ENCODE results near the gene PIP4K2C.
A peak's percentile ranks its signal among the peaks of the same experiment; 100 is the strongest.

Gene PIP4K2C

DNA sequence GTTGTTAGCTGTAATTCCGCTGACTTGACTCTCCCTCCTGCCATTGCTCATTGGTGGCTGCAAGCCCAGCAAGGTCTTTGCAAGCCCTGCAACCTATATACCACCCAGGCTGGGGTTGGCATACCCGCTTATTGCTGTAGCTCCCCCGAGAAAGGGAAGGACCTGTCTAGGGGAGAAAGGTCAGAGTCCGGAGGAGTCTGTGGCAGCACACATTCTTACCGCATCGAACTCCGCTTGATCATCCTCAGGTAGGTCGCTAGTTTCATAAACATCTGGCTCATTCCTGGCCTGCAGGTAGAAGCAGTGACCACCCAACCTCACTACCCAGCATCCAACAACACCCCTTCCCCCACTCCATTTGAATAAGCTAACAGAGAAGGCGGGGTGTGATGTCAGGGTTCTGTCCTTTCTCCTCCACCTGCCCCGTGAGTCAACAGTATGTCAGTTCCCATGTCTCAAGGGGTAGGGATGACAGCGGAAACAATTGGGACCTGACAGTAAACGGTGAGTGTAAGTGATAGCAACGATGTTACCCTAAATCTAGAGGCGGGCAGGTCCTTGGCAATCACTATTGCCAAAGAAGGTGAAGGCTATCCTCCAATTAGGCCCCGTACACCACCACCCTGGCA lies 45.1 kb upstream of the PIP4K2C start:
- TF ChIP-seq, protein P1, sequence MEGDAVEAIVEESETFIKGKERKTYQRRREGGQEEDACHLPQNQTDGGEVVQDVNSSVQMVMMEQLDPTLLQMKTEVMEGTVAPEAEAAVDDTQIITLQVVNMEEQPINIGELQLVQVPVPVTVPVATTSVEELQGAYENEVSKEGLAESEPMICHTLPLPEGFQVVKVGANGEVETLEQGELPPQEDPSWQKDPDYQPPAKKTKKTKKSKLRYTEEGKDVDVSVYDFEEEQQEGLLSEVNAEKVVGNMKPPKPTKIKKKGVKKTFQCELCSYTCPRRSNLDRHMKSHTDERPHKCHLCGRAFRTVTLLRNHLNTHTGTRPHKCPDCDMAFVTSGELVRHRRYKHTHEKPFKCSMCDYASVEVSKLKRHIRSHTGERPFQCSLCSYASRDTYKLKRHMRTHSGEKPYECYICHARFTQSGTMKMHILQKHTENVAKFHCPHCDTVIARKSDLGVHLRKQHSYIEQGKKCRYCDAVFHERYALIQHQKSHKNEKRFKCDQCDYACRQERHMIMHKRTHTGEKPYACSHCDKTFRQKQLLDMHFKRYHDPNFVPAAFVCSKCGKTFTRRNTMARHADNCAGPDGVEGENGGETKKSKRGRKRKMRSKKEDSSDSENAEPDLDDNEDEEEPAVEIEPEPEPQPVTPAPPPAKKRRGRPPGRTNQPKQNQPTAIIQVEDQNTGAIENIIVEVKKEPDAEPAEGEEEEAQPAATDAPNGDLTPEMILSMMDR (IDR thresholded peaks at IDR 0.05; ENCODE audit: insufficient read depth, low read length), result no peak
- TF ChIP-seq SPI1 (IDR thresholded peaks at IDR 0.05; ENCODE audit: borderline replicate concordance, low read depth), result no peak
- Histone ChIP-seq H3K27ac (replicated peaks) (peak overlapping the region; percentile 79; the same call in 1 of the 2 replicates), H3K27me3 (ENCODE audit: insufficient read depth, poor library complexity, severe bottlenecking) (peaks cover 9% of the 10 kb centered on the region), H3K4me3 (replicated peaks; ENCODE audit: insufficient read depth, low read length) (peak overlapping the region; percentile 82)
- DNase-seq (ENCODE audit: low read depth in 1 of 2, low spot score in 1 of 2), result no peak

DNA sequence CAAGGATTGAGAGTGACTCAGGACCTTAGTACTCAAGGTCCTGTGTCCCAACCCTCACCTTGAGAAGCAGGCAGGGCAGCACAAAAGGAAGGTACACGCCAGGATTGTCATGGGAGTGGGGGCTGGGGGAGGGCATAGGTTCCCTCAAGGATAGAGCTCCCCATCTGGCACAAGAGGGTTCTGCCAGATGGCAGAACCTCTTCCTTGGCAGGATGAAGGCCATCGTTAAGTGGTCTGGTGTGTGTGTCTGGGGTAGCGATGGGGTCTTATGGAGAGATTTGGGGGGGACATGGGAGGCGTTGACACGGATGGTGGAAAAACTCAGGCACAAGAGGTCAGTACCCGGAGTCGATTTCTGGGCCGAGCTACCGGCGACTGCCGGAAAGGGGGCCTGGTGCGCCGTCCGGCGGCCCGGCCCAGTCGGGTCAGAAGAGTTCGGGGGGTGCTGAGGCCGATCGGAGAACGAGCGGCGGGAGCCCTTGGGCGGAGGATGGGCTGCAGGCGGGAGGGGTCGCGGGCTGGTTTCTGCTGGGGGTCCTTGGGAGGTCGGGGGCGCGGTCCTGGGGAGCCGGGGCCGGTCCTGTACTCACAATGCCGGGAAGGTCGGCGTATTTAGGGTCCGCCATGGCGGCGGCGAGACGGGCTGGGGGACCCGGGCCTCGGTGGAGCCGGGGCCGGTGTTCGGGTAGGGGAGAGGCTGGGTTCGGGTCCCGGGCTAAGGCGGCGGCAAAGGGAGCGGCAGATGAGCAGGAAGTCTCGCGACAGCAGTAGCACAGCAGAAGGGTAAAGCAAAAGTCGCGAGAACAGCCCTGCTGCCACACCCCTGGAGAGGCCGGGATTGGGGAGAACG lies 44.3 kb upstream of the PIP4K2C start, which contains the start of gene DCTN2:
Gene DCTN2, minus strand, starts transcription at position 755 of the 850 bp plus-strand sequence. Its CDS starts 129 bp downstream, at position 626.
- H3K27ac ChIP-seq (replicated peaks), result peak within 1 kb of the TSS; percentile 79
- peak; percentile 92 to 99 for DNase-seq (ENCODE audit: low read depth in 1 of 2, low spot score in 1 of 2)
- H3K4me3 ChIP-seq (replicated peaks; ENCODE audit: insufficient read depth, low read length), result peak within 1 kb of the TSS; percentile 82
- TF ChIP-seq, protein P1 (IDR thresholded peaks at IDR 0.05; ENCODE audit: insufficient read depth, low read length), result no peak
- TF ChIP-seq POLR2AphosphoS5 (IDR thresholded peaks at IDR 0.05; ENCODE audit: low read depth), result peak; percentile 42; the same call in 1 of the 2 replicates
- peaks cover 11% of the 10 kb centered on the region for H3K27me3 ChIP-seq (ENCODE audit: insufficient read depth, poor library complexity, severe bottlenecking)

DNA sequence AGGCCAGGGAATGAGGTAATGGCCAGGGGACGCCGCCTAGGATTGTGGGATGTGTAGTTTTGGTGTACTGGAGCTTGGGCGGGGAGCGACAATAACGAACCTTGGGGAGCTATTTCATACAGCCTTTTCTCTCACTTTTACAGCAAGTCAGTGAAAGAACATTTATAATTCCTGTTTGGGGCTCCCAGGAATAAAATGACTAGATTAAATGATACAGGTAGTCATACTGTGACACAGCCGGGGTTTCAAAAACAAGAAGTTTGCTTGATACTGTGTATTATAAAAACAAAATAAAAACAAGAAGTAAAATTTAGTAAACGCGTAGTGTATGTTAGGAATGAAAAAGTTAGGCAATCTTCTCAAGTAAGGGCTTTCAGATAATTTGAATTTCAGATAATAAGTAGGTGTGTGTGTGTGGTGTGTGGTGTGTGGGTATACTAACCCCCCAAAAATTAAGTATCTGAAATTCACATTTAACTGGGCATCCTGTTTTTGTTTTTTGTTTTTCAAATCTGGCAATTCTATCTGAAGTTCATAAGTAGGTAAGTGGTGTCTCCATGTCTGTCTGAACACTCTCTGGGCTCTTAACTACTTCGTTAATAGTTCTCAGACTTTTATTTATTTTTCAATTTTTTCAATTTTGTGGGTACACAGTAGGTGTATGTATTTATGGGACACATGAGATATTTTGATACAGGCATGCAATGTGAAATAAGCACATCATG lies 43.5 kb upstream of the PIP4K2C start:
- TF ChIP-seq GABPA (IDR thresholded peaks at IDR 0.05; ENCODE audit: low read depth) (no peak), SPI1 (IDR thresholded peaks at IDR 0.05; ENCODE audit: borderline replicate concordance, low read depth) (no peak)
- TF ChIP-seq, protein P2, sequence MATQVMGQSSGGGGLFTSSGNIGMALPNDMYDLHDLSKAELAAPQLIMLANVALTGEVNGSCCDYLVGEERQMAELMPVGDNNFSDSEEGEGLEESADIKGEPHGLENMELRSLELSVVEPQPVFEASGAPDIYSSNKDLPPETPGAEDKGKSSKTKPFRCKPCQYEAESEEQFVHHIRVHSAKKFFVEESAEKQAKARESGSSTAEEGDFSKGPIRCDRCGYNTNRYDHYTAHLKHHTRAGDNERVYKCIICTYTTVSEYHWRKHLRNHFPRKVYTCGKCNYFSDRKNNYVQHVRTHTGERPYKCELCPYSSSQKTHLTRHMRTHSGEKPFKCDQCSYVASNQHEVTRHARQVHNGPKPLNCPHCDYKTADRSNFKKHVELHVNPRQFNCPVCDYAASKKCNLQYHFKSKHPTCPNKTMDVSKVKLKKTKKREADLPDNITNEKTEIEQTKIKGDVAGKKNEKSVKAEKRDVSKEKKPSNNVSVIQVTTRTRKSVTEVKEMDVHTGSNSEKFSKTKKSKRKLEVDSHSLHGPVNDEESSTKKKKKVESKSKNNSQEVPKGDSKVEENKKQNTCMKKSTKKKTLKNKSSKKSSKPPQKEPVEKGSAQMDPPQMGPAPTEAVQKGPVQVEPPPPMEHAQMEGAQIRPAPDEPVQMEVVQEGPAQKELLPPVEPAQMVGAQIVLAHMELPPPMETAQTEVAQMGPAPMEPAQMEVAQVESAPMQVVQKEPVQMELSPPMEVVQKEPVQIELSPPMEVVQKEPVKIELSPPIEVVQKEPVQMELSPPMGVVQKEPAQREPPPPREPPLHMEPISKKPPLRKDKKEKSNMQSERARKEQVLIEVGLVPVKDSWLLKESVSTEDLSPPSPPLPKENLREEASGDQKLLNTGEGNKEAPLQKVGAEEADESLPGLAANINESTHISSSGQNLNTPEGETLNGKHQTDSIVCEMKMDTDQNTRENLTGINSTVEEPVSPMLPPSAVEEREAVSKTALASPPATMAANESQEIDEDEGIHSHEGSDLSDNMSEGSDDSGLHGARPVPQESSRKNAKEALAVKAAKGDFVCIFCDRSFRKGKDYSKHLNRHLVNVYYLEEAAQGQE (IDR thresholded peaks at IDR 0.05; ENCODE audit: insufficient replicate concordance, low read depth), result no peak

DNA sequence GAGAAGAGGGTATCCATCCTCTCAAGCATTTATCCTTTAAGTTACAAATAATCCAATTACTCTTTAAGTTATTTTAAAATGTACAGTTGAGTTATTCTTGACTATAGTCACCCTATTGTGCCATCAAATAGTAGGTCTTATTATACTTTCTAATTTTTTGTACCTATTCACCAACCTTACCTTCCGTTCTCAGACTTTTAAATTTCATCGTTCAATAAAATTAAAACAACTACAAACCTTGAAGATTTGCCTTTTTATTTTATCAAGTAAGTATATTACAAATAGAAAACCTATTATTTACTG lies 43.0 kb upstream of the PIP4K2C start:
- peaks cover 11% of the 10 kb centered on the region for H3K27me3 ChIP-seq (ENCODE audit: insufficient read depth, poor library complexity, severe bottlenecking)
- DNase-seq (ENCODE audit: low read depth in 1 of 2, low spot score in 1 of 2), result no peak
- TF ChIP-seq SPI1 (IDR thresholded peaks at IDR 0.05; ENCODE audit: borderline replicate concordance, low read depth), result no peak
- TF ChIP-seq GABPA (IDR thresholded peaks at IDR 0.05; ENCODE audit: low read depth), result no peak
- TF ChIP-seq POLR2AphosphoS5 (IDR thresholded peaks at IDR 0.05; ENCODE audit: low read depth), result no peak
- TF ChIP-seq, protein P2 (IDR thresholded peaks at IDR 0.05; ENCODE audit: insufficient replicate concordance, low read depth), result no peak
- TF ChIP-seq, protein P1 (IDR thresholded peaks at IDR 0.05; ENCODE audit: insufficient read depth, low read length), result no peak
- no peak overlapping the region for H3K27ac ChIP-seq (replicated peaks)
- H3K4me3 ChIP-seq (replicated peaks; ENCODE audit: insufficient read depth, low read length), result no peak overlapping the region

More for the DNA sequence above, 43.5 kb upstream of the PIP4K2C start:
- Histone ChIP-seq H3K4me3 (replicated peaks; ENCODE audit: insufficient read depth, low read length) (peak overlapping the region; percentile 82), H3K27me3 (ENCODE audit: insufficient read depth, poor library complexity, severe bottlenecking) (peaks cover 11% of the 10 kb centered on the region), H3K27ac (replicated peaks) (peak overlapping the region; percentile 34; the same call in 1 of the 2 replicates)
- DNase-seq (ENCODE audit: low read depth in 1 of 2, low spot score in 1 of 2), result no peak
